Endometrial microvascular endothelial cells (primary cell): ENCODE results near the gene DMGDH. TPM values are rescaled to one million over a fixed set of nuclear protein-coding genes. Genes with fewer than 3 reads are reported as not detected.

Experiments
- in situ Hi-C: cut with HindIII; loops from 2 replicates; pipeline ENCODE4 v1.10.0; 2017; ENCODE audit warnings: low sequenced_read_pairs, low pct_unique_long_range_greater_than_20kb; ENCODE audit errors: inconsistent ontology term
- total RNA-seq: library from RNA; depleted of rRNA; stranded (reverse); fragments of >200 nt; gene quantifications from one replicate; pipeline ENCODE4 v1.2.3, GENCODE V29; 2015; ENCODE audit errors: inconsistent ontology term

Gene DMGDH
- total RNA-seq, 1 donor from 2014 or later: not detected

- in situ Hi-C loops: no loop called here
Observed at GRCh38 chr5:79075646-79076426, 6.4 kb upstream of the DMGDH start.

- in situ Hi-C loops: no loop called here
Observed at GRCh38 chr5:79074641-79075040, 5.2 kb upstream of the DMGDH start.

- in situ Hi-C loops: no loop called here
Observed at GRCh38 chr5:79070350-79070667, 835 bp upstream of the DMGDH start.

GRCh38 chr5:79062436-79062835 lies 7.0 kb downstream of the DMGDH start:
- in situ Hi-C loops: no loop called here

DNA sequence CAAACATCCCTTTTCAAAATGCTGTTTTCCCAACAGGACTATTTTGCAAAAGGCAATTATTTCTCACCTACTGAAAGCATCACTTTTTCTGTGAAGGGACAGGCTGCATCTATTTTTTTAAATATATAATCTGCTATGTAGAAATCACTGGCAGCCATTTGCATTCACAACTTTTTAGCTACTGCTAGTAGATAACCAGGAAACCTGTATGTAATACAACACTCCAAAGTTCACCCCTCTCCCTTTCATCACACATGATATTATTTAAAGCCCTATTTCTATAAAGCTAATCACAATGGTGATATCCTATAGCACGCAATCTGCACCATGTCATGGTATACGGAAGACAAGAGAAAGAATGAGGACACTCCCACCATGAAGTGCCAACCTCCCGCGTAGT lies 9.8 kb downstream of the DMGDH start:
- in situ Hi-C loops: no loop called here

DNA sequence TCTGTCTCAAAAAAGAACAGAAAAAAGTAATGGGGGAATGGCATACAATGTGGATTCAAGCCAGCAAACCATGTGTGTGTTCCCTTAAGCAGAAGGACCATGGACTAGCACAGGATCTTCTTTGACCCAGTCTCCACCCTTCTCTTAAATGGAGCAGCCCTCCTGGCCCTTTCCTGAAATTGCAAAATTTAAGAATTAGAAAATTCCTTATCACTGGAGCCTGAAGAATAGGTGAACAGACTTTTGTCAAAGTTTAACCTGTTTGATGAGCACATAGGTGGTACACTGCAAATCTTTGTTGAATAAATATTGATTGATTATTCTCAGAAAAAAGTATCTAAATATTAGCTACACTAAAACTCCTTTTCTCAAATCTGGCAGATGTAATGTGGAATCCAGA lies 12.6 kb downstream of the DMGDH start:
- in situ Hi-C loops: no loop called here

DNA sequence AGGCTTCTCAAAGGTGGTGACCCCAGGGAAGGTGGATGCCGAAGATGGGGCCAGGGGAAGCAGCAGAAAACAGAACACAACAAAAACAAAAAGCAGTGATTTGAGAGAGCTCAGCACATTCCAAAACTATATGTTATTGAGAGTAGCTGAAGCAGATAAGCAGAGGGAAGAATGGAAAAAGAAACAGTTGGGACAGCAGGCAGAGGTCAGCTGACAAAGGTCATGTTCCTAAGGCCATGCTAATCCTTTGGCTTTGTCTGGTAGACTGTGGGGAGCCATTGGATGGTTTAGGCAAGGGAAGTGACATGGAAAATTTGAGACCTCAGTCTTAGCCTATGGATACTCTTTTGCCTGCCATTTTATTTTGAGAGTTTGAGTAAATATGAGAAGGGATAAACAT lies 14.5 kb downstream of the DMGDH start:
- in situ Hi-C loops: no loop called here

GRCh38 chr5:79053321-79053720 lies 16.2 kb downstream of the DMGDH start:
- in situ Hi-C loops: no loop called here

- in situ Hi-C loops: no loop called here
Observed at GRCh38 chr5:79050498-79050897, 19.0 kb downstream of the DMGDH start.

DNA sequence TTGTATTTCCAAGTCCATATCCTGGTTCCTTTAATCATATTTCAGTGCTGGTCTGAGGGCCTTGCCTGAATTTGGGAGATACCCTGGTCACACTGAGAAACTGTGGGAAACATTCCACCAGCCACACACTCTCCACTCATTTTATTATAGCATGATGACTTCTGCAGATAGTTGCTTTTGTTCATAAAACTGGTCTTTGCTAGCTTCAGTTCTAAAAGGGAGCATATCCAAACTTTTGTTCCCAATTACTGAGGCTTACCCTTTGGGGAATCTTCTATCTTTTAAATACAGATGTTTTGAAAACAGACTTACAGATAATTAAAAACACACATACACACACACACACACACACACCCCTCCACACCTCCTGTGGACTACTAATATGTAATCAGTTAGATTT lies 21.0 kb downstream of the DMGDH start:
- in situ Hi-C loops: no loop called here

GRCh38 chr5:79047199-79047598 lies 22.3 kb downstream of the DMGDH start:
- in situ Hi-C loops: no loop called here

DNA sequence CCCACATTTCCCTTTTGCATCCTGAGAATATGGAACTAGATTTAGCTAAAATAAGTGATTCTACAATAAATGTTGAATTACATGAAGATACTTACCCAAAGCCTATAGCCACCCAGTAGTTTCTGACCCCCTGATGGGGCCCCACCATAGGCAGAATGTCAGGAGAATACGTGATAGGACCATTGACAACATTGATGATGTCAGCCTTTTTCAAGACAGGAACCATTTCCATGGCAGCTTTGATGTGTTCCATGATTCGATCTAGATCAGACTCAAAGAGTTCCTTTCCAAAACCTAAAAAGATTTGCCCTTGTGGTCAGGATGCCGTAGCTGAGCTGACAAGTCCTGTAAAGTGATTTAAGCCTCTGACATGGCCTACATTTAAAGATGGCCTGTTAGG lies 27.3 kb downstream of the DMGDH start:
- in situ Hi-C loops: no loop called here

- in situ Hi-C loops: no loop called here
Observed at GRCh38 chr5:79036769-79037168, 32.7 kb downstream of the DMGDH start.

- in situ Hi-C loops: no loop called here
Observed at GRCh38 chr5:79035237-79035636, 34.2 kb downstream of the DMGDH start.

DNA sequence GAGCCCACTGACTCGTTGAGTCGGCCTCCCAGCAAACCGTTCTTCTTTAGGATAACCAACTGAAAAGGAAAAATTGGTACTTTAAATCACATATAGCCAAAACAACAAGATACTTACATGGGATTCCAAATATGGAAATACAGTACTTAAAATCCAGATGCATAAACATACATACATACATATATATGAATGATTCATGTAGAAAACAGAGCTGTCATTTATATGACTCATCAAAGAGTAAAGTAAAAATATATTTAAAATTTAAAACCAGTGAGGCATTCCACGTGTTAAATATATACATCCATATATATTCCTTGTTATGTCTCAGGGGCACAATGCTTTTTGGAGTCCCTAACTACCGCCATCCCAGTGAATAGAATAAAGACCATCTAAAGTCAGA lies 36.7 kb downstream of the DMGDH start:
- in situ Hi-C loops: no loop called here

DNA sequence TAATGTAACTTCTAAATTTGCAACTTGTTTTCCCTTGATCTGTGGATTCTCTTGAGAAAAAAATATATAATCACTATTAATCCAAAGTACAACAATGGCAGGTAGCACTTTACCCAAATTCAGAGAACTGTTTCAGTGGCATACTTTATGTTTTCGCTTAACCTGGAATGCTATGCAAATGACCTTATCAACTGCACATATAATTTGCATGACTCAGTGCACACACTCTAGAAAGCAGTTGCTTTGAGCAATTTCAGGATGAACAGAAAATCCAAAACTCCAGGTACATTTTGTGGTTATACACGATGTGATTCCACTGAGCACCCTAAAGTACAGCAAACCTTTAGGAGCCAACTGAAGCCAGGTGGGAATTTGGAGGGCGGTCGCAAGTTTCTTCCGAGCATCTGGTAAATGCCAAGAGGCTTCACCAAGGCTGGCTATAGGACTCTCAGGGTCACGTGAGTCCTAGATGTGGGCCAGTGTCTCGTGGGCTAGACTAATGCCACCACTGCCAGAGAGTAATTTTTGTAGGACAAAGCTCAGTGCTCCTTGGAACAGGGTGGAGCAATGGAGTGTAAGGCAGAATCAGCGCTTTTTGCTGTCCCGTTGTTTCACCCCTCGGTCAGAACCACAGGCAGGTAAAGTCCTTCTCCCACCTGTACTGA lies 37.3 kb downstream of the DMGDH start:
- in situ Hi-C loops: no loop called here

DNA sequence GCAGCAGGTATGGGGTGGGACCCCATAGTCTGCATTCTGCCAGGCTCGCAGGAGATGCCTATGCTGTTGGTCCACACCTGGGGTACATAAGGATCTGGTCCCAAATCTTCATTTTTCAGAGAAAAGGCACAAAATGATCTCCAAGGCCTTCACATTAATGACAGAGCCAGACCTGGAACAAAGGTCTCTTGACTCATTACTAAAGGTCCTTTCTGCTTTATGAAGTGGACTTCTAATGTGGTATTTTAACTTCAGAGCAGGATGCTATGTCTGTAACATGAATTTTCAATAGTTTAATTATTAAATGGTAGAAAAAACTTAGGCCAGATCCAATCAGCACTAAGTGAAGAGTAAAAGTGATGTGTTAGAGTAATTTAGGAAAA lies 38.0 kb downstream of the DMGDH start:
- in situ Hi-C loops: no loop called here

DNA sequence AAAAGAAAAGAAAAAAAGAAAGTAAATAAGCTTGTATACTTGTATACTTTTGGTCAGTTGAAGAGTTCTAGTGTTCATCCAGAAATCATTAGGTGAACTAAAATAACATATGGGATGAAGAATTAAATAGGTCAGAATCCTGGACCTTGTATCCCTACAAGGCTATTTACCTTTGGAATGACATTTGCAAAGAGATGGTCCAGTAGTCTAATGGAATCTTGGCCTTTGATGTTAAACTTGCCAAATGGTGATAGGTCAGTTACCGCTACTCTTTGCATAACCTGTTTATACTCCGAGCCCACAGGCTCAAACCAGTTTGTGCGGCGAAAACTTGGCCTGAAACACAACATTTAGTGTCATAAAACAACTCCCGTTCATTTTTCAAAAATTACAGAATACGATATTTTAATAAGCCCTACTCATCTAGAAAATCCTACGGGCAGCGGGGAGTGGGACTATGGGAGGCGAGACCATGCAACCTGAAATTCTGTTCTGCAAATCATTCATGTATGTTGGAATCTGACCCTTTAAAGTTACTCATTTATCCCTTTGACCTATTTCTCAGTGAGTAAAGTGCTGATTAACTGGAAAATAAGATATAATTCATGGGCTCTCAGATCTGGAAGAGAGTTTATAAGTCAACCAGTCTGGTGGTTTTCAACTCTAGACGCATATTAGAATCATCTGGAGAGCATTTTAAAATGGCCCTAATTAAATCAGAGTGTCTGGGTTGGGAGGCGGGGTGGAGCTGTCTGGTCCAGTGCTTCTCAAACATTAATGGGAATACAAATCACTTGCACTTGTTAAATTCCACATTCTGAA lies 38.6 kb downstream of the DMGDH start:
- in situ Hi-C loops: no loop called here

GRCh38 chr5:79025054-79025472 lies 44.4 kb downstream of the DMGDH start:
- in situ Hi-C loops: no loop called here

- in situ Hi-C loops: no loop called here
Observed at GRCh38 chr5:79023947-79024346, 45.5 kb downstream of the DMGDH start.
